ENCODE data around the gene CD180. TPM values are rescaled to one million over a fixed set of nuclear protein-coding genes. Genes with fewer than 3 reads are reported as not detected.

Gene CD180
- total RNA-seq, 1 experiment from 2014 or later, result not detected

- ChIA-PET CTCF (no interaction called here), RAD21 (ENCODE audit: low non-redundant PET in 1 of 2, low total read pairs in 2 of 2, uncharacterized antibody in 2 of 2, unreplicated experiment in 2 of 2) (no interaction called here), POLR2A (no interaction called here)
- Histone ChIP-seq H3K27me3 (ENCODE audit: insufficient read depth, low read length) (peaks cover 25% of the 10 kb centered on the region; the same call in 1 of the 2 replicates), H3K27ac (ENCODE audit: low read depth, low read length) (no peak overlapping the region), H3K4me2 (ENCODE audit: low read length) (no peak overlapping the region), H3K4me1 (ENCODE audit: control insufficient read depth in 1 of 2, insufficient read depth in 2 of 2, low read length in 2 of 2) (no peaks in the 10 kb centered on the region), H3K36me3 (ENCODE audit: control insufficient read depth in 1 of 2, insufficient read depth in 2 of 2, low read length in 2 of 2) (no peaks in the 10 kb centered on the region), H4K20me1 (ENCODE audit: insufficient read depth) (no peaks in the 10 kb centered on the region), H2AFZ (ENCODE audit: low read depth, low read length, poor library complexity, severe bottlenecking) (no peak overlapping the region), H3K4me3 (replicated peaks in 1 of 2; ENCODE audit: low read depth in 1 of 2, low read length in 2 of 2) (no peak overlapping the region), H3K79me2 (ENCODE audit: insufficient read depth, low read length) (no peaks in the 10 kb centered on the region), H3K9ac (ENCODE audit: low read length) (no peak overlapping the region), H3K9me2 (ENCODE audit: insufficient read depth) (no peaks in the 10 kb centered on the region), H3K9me3 (ENCODE audit: control insufficient read depth in 1 of 2, insufficient read depth in 1 of 2, low read depth in 1 of 2, low read length in 2 of 2) (no peaks in the 10 kb centered on the region)
- ATAC-seq (no peak), DNase-seq (ENCODE audit: low read depth, low spot score) (no peak)
- intact Hi-C loops (cut with micrococcal nuclease), result no loop called here
- TF ChIP-seq, protein P1, sequence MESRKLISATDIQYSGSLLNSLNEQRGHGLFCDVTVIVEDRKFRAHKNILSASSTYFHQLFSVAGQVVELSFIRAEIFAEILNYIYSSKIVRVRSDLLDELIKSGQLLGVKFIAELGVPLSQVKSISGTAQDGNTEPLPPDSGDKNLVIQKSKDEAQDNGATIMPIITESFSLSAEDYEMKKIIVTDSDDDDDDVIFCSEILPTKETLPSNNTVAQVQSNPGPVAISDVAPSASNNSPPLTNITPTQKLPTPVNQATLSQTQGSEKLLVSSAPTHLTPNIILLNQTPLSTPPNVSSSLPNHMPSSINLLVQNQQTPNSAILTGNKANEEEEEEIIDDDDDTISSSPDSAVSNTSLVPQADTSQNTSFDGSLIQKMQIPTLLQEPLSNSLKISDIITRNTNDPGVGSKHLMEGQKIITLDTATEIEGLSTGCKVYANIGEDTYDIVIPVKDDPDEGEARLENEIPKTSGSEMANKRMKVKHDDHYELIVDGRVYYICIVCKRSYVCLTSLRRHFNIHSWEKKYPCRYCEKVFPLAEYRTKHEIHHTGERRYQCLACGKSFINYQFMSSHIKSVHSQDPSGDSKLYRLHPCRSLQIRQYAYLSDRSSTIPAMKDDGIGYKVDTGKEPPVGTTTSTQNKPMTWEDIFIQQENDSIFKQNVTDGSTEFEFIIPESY (IDR thresholded peaks at IDR 0.05; ENCODE audit: extremely low read depth, insufficient replicate concordance, low read length), result no peak
- TF ChIP-seq MAX (IDR thresholded peaks at IDR 0.05) (no peak), EGR1 (IDR thresholded peaks at IDR 0.05; ENCODE audit: low read depth) (no peak), EZH2phosphoT487 (IDR thresholded peaks at IDR 0.05; ENCODE audit: borderline replicate concordance) (no peak), ELF1 (IDR thresholded peaks at IDR 0.05; ENCODE audit: borderline replicate concordance, low read depth) (no peak), ZNF274 (IDR thresholded peaks at IDR 0.05; ENCODE audit: low read depth, low read length) (no peak), FOSL1 (IDR thresholded peaks at IDR 0.05; ENCODE audit: low read depth) (no peak), RAD21 (IDR thresholded peaks at IDR 0.05; ENCODE audit: low read depth) (no peak), SP1 (IDR thresholded peaks at IDR 0.05; ENCODE audit: low read depth) (no peak), CTCF (IDR thresholded peaks at IDR 0.05 in 2 of 3, conservative IDR thresholded peaks at IDR 0.05 in 1 of 3; ENCODE audit: borderline replicate concordance in 1 of 3, insufficient read depth in 1 of 3, low read depth in 2 of 3, low read length in 2 of 3) (no peak), SIN3A (IDR thresholded peaks at IDR 0.05; ENCODE audit: low read depth) (no peak), POLR2A (IDR thresholded peaks at IDR 0.05; ENCODE audit: borderline replicate concordance, extremely low read depth, insufficient read depth, insufficient read length) (no peak), CEBPB (IDR thresholded peaks at IDR 0.05; ENCODE audit: low read depth) (no peak), TCF7L2 (IDR thresholded peaks at IDR 0.05; ENCODE audit: borderline replicate concordance, extremely low read depth, insufficient read depth, insufficient read length) (no peak), YY1 (IDR thresholded peaks at IDR 0.05; ENCODE audit: extremely low read depth, insufficient replicate concordance, low read depth, low read length) (no peak), ZFX (IDR thresholded peaks at IDR 0.05) (no peak), CBX3 (IDR thresholded peaks at IDR 0.05; ENCODE audit: low read depth) (no peak)
- TF ChIP-seq, protein P2, sequence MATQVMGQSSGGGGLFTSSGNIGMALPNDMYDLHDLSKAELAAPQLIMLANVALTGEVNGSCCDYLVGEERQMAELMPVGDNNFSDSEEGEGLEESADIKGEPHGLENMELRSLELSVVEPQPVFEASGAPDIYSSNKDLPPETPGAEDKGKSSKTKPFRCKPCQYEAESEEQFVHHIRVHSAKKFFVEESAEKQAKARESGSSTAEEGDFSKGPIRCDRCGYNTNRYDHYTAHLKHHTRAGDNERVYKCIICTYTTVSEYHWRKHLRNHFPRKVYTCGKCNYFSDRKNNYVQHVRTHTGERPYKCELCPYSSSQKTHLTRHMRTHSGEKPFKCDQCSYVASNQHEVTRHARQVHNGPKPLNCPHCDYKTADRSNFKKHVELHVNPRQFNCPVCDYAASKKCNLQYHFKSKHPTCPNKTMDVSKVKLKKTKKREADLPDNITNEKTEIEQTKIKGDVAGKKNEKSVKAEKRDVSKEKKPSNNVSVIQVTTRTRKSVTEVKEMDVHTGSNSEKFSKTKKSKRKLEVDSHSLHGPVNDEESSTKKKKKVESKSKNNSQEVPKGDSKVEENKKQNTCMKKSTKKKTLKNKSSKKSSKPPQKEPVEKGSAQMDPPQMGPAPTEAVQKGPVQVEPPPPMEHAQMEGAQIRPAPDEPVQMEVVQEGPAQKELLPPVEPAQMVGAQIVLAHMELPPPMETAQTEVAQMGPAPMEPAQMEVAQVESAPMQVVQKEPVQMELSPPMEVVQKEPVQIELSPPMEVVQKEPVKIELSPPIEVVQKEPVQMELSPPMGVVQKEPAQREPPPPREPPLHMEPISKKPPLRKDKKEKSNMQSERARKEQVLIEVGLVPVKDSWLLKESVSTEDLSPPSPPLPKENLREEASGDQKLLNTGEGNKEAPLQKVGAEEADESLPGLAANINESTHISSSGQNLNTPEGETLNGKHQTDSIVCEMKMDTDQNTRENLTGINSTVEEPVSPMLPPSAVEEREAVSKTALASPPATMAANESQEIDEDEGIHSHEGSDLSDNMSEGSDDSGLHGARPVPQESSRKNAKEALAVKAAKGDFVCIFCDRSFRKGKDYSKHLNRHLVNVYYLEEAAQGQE (IDR thresholded peaks at IDR 0.05; ENCODE audit: low read depth), result no peak
- BruUV-seq (replicated peaks), result no TSS peak
These were observed 50.0 kb downstream of the CD180 start for GRCh38 chr5:67146574-67146973.

Measured in HCT116 (cell line).